K562 (cell line): Measurements from ENCODE around the gene CTSW. TPM values are rescaled to one million over a fixed set of nuclear protein-coding genes. Genes with fewer than 3 reads are reported as not detected.
A peak's percentile ranks its signal among the peaks of the same experiment; 100 is the strongest.

Experiments used
- ARID1B ChIP-seq: fragments of 450-650 bp; IDR thresholded peaks from 2 replicates; pipeline ENCODE4 v1.6.1; 2016; ENCODE audit warnings: antibody characterized with exemption, mild to moderate bottlenecking, inconsistent platforms
- COPS2 ChIP-seq: fragments of 450-650 bp; conservative IDR thresholded peaks from 2 replicates; pipeline ENCODE4 v1.6.1; 2016; ENCODE audit warnings: mild to moderate bottlenecking, moderate library complexity
- HCFC1 ChIP-seq: IDR thresholded peaks from 2 replicates; pipeline ENCODE4 v1.6.1; 2012; ENCODE audit warnings: low read depth, low read length, improper control_type of control experiment
- HNRNPL ChIP-seq: fragments of 200-400 bp; formaldehyde crosslinking; IDR thresholded peaks from 2 replicates; pipeline ENCODE4 v1.6.1; 2017; ENCODE audit warnings: low read depth, mild to moderate bottlenecking, low read length
- MCM5 ChIP-seq: fragments of 450-650 bp; IDR thresholded peaks from 2 replicates; pipeline ENCODE4 v1.6.1; 2016; ENCODE audit warnings: low read depth
- NCOR1 ChIP-seq: fragments of 450-650 bp; IDR thresholded peaks from 2 replicates; pipeline ENCODE4 v1.6.1; 2016; ENCODE audit warnings: mild to moderate bottlenecking, moderate library complexity
- PTBP1 ChIP-seq: fragments of 200-400 bp; formaldehyde crosslinking; IDR thresholded peaks from 2 replicates; pipeline ENCODE4 v1.6.1; 2017; ENCODE audit warnings: low read depth, low read length
- RAD51 ChIP-seq: fragments of 450-650 bp; IDR thresholded peaks from 2 replicates; pipeline ENCODE4 v1.7.1; 2016; ENCODE audit warnings: low read depth, mild to moderate bottlenecking, borderline replicate concordance
- RBM17 ChIP-seq: fragments of 200-400 bp; formaldehyde crosslinking; IDR thresholded peaks from 2 replicates; pipeline ENCODE4 v1.6.1; 2017; ENCODE audit warnings: low read depth, mild to moderate bottlenecking, low read length, borderline replicate concordance
- STAT5A ChIP-seq: IDR thresholded peaks from 2 replicates; pipeline ENCODE4 v1.6.1; 2012; ENCODE audit warnings: low read length, inconsistent platforms, borderline replicate concordance
- TAF7 ChIP-seq: fragments of 450-650 bp; IDR thresholded peaks from 2 replicates; pipeline ENCODE4 v1.6.1; 2016; ENCODE audit warnings: missing genetic modification characterization, missing compliant biosample characterization
- ZC3H8 ChIP-seq: fragments of 450-650 bp; IDR thresholded peaks from 2 replicates; pipeline ENCODE4 v1.6.1; 2017
- ZNF324 ChIP-seq: fragments of 250-450 bp; sonication (Bioruptor Pico); IDR thresholded peaks from 2 replicates; pipeline ENCODE4 v1.4.0; 2020; ENCODE audit warnings: mild to moderate bottlenecking
- ZNF707 ChIP-seq: fragments of 250-450 bp; sonication (Bioruptor Pico); conservative IDR thresholded peaks from 2 replicates; pipeline ENCODE4 v1.8.0; 2022; ENCODE audit warnings: inconsistent platforms, mild to moderate bottlenecking, moderate library complexity
- polyA plus RNA-seq, 8 experiments: library from polyadenylated mRNA; depleted of rRNA in 4 of 8; stranded (reverse) in 5 of 8; unstranded in 3 of 8; fragments of >200 nt; fragmentation: Nextera tagmentation in 2 of 8; fragmentation: Illumina TruSeq in 1 of 8; extraction: Ambion mirVana in 2 of 8; extraction: Trizol in 1 of 8; gene quantifications; 2 replicates each; pipeline versions ENCODE4 v1.2.1 to v1.2.3, GENCODE V29; 2011 to 2014; ENCODE audit warnings: inconsistent platforms in 1 of 8, missing spikeins in 1 of 8
- total RNA-seq, 7 experiments: library from RNA; depleted of rRNA in 6 of 7; stranded (reverse); fragments of >200 nt in 6 of 7; fragmentation: Illumina TruSeq in 2 of 7; extraction: Trizol in 2 of 7; gene quantifications; 2 replicates each; pipeline versions ENCODE4 v1.2.1 to v1.2.3, GENCODE V29; 2011 to 2021; ENCODE audit warnings: low replicate concordance in 1 of 7
- TF ChIP-seq, protein P1 (sequence below): fragments of 450-650 bp; IDR thresholded peaks from 2 replicates; pipeline ENCODE4 v1.6.1; 2018; ENCODE audit not compliant: partially characterized antibody
- TF ChIP-seq, protein P2 (sequence below): fragments of 200-800 bp; sonication (Bioruptor generic); IDR thresholded peaks from 2 replicates; pipeline ENCODE4 v1.6.1; 2017; ENCODE audit warnings: missing genetic modification characterization, missing compliant biosample characterization
- TF ChIP-seq, protein P3 (sequence below): fragments of 450-650 bp; IDR thresholded peaks from 2 replicates; pipeline ENCODE4 v1.6.1; 2016; ENCODE audit warnings: mild to moderate bottlenecking
- TF ChIP-seq, protein P4 (sequence below), 3 experiments: IDR thresholded peaks in 2 of 3; conservative IDR thresholded peaks in 1 of 3; 2 replicates each; pipeline ENCODE4 v1.5.1; 2011 to 2012; ENCODE audit warnings: low read length in 3 of 3, mild to moderate bottlenecking in 3 of 3, control low read depth in 2 of 3, improper control_type of control experiment in 1 of 3, inconsistent platforms in 1 of 3, low read depth in 1 of 3, mixed read lengths in 1 of 3, moderate library complexity in 1 of 3; ENCODE audit not compliant: insufficient read depth in 2 of 3
- TF ChIP-seq, protein P5 (sequence below): sonication (generic); formaldehyde crosslinking; IDR thresholded peaks from 2 replicates; pipeline ENCODE4 v1.9.0; 2022; ENCODE audit warnings: mild to moderate bottlenecking, missing genetic modification reagents

Gene CTSW
- total and polyA plus RNA-seq, 9 of the 15 experiments (the other 6 are each of a cell fraction or from before 2014, with no cell fraction given) = 0.04 TPM; not detected in 8

DNA sequence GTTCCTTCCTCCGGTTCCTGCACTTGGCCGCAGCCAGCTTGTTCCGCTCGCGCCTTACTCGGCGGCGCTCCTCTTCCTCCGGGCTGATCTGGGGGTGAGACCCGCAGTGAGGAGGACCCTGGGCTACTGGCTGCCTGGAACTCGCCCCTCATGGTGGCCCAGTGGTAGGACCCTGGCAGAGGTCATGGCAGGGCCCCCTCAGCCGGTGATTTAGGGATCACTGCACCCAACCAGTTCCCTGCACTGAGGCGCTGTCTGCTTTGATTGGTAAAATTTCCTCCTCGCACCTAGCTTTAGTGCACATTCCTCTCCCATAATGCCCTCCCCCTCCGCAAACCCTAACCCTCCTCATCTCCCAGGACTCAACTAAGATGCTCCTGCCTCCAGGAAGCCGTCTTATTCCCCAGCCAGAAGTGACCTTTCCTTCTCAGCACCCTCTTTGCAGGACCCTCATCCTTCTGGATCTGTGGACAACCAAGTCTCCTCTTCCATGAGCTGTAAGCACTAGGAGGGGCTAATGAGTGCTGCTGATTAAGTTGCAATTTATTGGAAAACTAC, 14.5 kb downstream of the CTSW start (continued):
- TF ChIP-seq ZNF707 (CRISPR knock-in tag) (no peak), ARID1B (no peak), RBM17 (no peak), MCM5 (no peak), NCOR1 (no peak), PTBP1 (no peak), TAF7 (tag) (no peak), COPS2 (no peak), STAT5A (no peak), ZC3H8 (no peak), ZNF324 (CRISPR knock-in tag) (no peak), HNRNPL (no peak), RAD51 (no peak), HCFC1 (no peak)
- TF ChIP-seq, protein P1, sequence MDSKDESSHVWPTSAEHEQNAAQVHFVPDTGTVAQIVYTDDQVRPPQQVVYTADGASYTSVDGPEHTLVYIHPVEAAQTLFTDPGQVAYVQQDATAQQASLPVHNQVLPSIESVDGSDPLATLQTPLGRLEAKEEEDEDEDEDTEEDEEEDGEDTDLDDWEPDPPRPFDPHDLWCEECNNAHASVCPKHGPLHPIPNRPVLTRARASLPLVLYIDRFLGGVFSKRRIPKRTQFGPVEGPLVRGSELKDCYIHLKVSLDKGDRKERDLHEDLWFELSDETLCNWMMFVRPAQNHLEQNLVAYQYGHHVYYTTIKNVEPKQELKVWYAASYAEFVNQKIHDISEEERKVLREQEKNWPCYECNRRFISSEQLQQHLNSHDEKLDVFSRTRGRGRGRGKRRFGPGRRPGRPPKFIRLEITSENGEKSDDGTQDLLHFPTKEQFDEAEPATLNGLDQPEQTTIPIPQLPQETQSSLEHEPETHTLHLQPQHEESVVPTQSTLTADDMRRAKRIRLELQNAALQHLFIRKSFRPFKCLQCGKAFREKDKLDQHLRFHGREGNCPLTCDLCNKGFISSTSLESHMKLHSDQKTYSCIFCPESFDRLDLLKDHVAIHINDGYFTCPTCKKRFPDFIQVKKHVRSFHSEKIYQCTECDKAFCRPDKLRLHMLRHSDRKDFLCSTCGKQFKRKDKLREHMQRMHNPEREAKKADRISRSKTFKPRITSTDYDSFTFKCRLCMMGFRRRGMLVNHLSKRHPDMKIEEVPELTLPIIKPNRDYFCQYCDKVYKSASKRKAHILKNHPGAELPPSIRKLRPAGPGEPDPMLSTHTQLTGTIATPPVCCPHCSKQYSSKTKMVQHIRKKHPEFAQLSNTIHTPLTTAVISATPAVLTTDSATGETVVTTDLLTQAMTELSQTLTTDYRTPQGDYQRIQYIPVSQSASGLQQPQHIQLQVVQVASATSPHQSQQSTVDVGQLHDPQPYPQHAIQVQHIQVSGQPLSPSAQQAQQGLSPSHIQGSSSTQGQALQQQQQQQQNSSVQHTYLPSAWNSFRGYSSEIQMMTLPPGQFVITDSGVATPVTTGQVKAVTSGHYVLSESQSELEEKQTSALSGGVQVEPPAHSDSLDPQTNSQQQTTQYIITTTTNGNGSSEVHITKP = no peak
- TF ChIP-seq, protein P2, sequence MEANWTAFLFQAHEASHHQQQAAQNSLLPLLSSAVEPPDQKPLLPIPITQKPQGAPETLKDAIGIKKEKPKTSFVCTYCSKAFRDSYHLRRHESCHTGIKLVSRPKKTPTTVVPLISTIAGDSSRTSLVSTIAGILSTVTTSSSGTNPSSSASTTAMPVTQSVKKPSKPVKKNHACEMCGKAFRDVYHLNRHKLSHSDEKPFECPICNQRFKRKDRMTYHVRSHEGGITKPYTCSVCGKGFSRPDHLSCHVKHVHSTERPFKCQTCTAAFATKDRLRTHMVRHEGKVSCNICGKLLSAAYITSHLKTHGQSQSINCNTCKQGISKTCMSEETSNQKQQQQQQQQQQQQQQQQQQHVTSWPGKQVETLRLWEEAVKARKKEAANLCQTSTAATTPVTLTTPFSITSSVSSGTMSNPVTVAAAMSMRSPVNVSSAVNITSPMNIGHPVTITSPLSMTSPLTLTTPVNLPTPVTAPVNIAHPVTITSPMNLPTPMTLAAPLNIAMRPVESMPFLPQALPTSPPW (CRISPR knock-in tag) = no peak
- TF ChIP-seq, protein P3, sequence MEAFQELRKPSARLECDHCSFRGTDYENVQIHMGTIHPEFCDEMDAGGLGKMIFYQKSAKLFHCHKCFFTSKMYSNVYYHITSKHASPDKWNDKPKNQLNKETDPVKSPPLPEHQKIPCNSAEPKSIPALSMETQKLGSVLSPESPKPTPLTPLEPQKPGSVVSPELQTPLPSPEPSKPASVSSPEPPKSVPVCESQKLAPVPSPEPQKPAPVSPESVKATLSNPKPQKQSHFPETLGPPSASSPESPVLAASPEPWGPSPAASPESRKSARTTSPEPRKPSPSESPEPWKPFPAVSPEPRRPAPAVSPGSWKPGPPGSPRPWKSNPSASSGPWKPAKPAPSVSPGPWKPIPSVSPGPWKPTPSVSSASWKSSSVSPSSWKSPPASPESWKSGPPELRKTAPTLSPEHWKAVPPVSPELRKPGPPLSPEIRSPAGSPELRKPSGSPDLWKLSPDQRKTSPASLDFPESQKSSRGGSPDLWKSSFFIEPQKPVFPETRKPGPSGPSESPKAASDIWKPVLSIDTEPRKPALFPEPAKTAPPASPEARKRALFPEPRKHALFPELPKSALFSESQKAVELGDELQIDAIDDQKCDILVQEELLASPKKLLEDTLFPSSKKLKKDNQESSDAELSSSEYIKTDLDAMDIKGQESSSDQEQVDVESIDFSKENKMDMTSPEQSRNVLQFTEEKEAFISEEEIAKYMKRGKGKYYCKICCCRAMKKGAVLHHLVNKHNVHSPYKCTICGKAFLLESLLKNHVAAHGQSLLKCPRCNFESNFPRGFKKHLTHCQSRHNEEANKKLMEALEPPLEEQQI = no peak
- TF ChIP-seq, protein P4, sequence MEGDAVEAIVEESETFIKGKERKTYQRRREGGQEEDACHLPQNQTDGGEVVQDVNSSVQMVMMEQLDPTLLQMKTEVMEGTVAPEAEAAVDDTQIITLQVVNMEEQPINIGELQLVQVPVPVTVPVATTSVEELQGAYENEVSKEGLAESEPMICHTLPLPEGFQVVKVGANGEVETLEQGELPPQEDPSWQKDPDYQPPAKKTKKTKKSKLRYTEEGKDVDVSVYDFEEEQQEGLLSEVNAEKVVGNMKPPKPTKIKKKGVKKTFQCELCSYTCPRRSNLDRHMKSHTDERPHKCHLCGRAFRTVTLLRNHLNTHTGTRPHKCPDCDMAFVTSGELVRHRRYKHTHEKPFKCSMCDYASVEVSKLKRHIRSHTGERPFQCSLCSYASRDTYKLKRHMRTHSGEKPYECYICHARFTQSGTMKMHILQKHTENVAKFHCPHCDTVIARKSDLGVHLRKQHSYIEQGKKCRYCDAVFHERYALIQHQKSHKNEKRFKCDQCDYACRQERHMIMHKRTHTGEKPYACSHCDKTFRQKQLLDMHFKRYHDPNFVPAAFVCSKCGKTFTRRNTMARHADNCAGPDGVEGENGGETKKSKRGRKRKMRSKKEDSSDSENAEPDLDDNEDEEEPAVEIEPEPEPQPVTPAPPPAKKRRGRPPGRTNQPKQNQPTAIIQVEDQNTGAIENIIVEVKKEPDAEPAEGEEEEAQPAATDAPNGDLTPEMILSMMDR (IDR thresholded peaks at IDR 0.05 in 2 of 3, conservative IDR thresholded peaks at IDR 0.05 in 1 of 3; ENCODE audit: insufficient read depth in 2 of 3, low read depth in 1 of 3, low read length in 3 of 3) = 0 out of 6 replicates have a peak, but pooled peaks of 1 of the 3 experiments have one; percentile 12
- TF ChIP-seq, protein P5, sequence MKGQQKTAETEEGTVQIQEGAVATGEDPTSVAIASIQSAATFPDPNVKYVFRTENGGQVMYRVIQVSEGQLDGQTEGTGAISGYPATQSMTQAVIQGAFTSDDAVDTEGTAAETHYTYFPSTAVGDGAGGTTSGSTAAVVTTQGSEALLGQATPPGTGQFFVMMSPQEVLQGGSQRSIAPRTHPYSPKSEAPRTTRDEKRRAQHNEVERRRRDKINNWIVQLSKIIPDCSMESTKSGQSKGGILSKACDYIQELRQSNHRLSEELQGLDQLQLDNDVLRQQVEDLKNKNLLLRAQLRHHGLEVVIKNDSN (CRISPR knock-in tag) = no peak
